Fibroblast of lung (primary cell): ENCODE data around the gene EBLN2. TPM values are rescaled to one million over a fixed set of nuclear protein-coding genes. Genes with fewer than 3 reads are reported as not detected.

Source experiments
- DNase-seq, 2 donors: peaks; one replicate each; pipeline versions ENCODE4 v3.0.0 to v3.0.0-alpha.2; 2010; ENCODE audit warnings: low read depth in 2 of 2
- H2AFZ ChIP-seq: 2 replicates; pipeline ENCODE4 v1.5.1; 2012; ENCODE audit warnings: low read length, control low read depth, inconsistent platforms
- H3K27ac ChIP-seq: 2 replicates; pipeline ENCODE4 v1.5.1; 2011; ENCODE audit warnings: low read length, control low read depth; ENCODE audit not compliant: insufficient read depth
- H3K27me3 ChIP-seq: 2 replicates; pipeline ENCODE4 v1.5.1; 2011; ENCODE audit warnings: mild to moderate bottlenecking, low read length; ENCODE audit not compliant: control insufficient read depth, insufficient read depth
- H3K36me3 ChIP-seq: 2 replicates; pipeline ENCODE4 v1.5.1; 2011; ENCODE audit warnings: low read length; ENCODE audit not compliant: control insufficient read depth, insufficient read depth
- H3K4me1 ChIP-seq: 2 replicates; pipeline ENCODE4 v1.5.1; 2011; ENCODE audit warnings: low read length; ENCODE audit not compliant: control insufficient read depth, insufficient read depth; ENCODE audit errors: extremely low read depth
- H3K4me2 ChIP-seq: 2 replicates; pipeline ENCODE4 v1.5.1; 2011; ENCODE audit warnings: low read length, control low read depth; ENCODE audit not compliant: insufficient read depth; ENCODE audit errors: extremely low read depth
- H3K4me3 ChIP-seq, 4 experiments: fragments of 200-600 bp in 1 of 4; sonication (generic) in 1 of 4; replicated peaks in 1 of 4; 2 replicates each; pipeline ENCODE4 v1.5.1; 2011 to 2016; ENCODE audit warnings: low read length in 4 of 4, low read depth in 3 of 4, mild to moderate bottlenecking in 3 of 4, control low read depth in 2 of 4, inconsistent platforms in 1 of 4, mixed read lengths in 1 of 4; ENCODE audit not compliant: insufficient read depth in 1 of 4; ENCODE audit errors: control extremely low read depth in 1 of 4
- H3K79me2 ChIP-seq: 2 replicates; pipeline ENCODE4 v1.5.1; 2012; ENCODE audit warnings: mild to moderate bottlenecking, low read length, inconsistent platforms; ENCODE audit not compliant: control insufficient read depth, insufficient read depth
- H3K9ac ChIP-seq: 2 replicates; pipeline ENCODE4 v1.5.1; 2011; ENCODE audit warnings: mild to moderate bottlenecking, low read length, control low read depth; ENCODE audit not compliant: insufficient read depth
- H3K9me3 ChIP-seq: 2 replicates; pipeline ENCODE4 v1.5.1; 2012; ENCODE audit warnings: low read depth, low read length; ENCODE audit not compliant: control insufficient read depth, insufficient read depth
- H4K20me1 ChIP-seq: 2 replicates; pipeline ENCODE4 v1.5.1; 2011; ENCODE audit warnings: low read length; ENCODE audit not compliant: control insufficient read depth, insufficient read depth; ENCODE audit errors: extremely low read depth
- EZH2 ChIP-seq: IDR thresholded peaks from 2 replicates; pipeline ENCODE4 v1.5.1; 2012; ENCODE audit warnings: low read length, control low read depth, mild to moderate bottlenecking; ENCODE audit errors: missing control alignments
- polyA plus RNA-seq, 2 donors: library from polyadenylated mRNA; depleted of rRNA in 1 of 2; stranded (reverse) in 1 of 2; unstranded in 1 of 2; fragments of >200 nt; gene quantifications; 2 replicates each; pipeline ENCODE4 v1.2.1, GENCODE V29; 2011 to 2012; ENCODE audit warnings: missing spikeins in 1 of 2
- total RNA-seq: library from RNA; depleted of rRNA; stranded (reverse); fragments of >200 nt; gene quantifications from 2 replicates; pipeline ENCODE4 v1.2.1, GENCODE V29; 2014
- TF ChIP-seq, protein P1 (sequence below), 2 donors: IDR thresholded peaks in 1 of 2; conservative IDR thresholded peaks in 1 of 2; 1 replicate in 1 of 2; 2 replicates in 1 of 2; pipeline ENCODE4 v1.5.1; 2011 to 2012; ENCODE audit warnings: low read length in 2 of 2, control low read depth in 1 of 2, inconsistent platforms in 1 of 2, low read depth in 1 of 2, mild to moderate bottlenecking in 1 of 2

EBLN2 gene
- total and polyA plus RNA-seq, 2 donors (not counting 1 experiment from before 2014, with no cell fraction given): 0.87 to 3.0 TPM

DNA sequence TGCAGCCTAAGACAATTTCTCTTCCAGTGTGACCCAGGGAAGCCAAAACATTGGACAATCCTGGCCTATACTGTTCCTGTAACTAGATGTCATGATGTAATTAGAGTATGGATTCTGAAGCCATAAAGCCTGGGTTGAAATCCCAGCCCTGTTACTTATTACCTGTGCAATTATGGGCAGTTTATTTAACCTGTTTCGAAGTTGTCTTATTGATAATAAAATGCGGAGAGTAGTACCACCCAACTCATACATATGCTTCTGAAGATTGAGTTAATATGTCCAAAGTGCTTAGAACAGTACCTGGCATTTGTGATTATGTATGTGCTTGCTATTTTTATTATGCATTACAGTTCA, 34.7 kb upstream of the EBLN2 start:
- peaks cover 6% of the 10 kb centered on the region for H3K4me1 ChIP-seq
- no peak overlapping the region for H3K4me2 ChIP-seq
- H4K20me1 ChIP-seq: no peaks in the 10 kb centered on the region
- peaks cover 92% of the 10 kb centered on the region for H3K79me2 ChIP-seq
- no peaks in the 10 kb centered on the region for H3K9me3 ChIP-seq
- H3K27me3 ChIP-seq: no peaks in the 10 kb centered on the region
- TF ChIP-seq, protein P1, sequence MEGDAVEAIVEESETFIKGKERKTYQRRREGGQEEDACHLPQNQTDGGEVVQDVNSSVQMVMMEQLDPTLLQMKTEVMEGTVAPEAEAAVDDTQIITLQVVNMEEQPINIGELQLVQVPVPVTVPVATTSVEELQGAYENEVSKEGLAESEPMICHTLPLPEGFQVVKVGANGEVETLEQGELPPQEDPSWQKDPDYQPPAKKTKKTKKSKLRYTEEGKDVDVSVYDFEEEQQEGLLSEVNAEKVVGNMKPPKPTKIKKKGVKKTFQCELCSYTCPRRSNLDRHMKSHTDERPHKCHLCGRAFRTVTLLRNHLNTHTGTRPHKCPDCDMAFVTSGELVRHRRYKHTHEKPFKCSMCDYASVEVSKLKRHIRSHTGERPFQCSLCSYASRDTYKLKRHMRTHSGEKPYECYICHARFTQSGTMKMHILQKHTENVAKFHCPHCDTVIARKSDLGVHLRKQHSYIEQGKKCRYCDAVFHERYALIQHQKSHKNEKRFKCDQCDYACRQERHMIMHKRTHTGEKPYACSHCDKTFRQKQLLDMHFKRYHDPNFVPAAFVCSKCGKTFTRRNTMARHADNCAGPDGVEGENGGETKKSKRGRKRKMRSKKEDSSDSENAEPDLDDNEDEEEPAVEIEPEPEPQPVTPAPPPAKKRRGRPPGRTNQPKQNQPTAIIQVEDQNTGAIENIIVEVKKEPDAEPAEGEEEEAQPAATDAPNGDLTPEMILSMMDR (conservative IDR thresholded peaks at IDR 0.05 in 1 of 2, IDR thresholded peaks at IDR 0.05 in 1 of 2; ENCODE audit: low read depth in 1 of 2, low read length in 2 of 2): no peak
- TF ChIP-seq EZH2: no peak
- no peaks in the 10 kb centered on the region for H3K36me3 ChIP-seq
- no peak overlapping the region for H3K9ac ChIP-seq
- H3K27ac ChIP-seq: no peak overlapping the region
- no peak overlapping the region for H2AFZ ChIP-seq
- DNase-seq: no peak
- no peak overlapping the region for H3K4me3 ChIP-seq

DNA sequence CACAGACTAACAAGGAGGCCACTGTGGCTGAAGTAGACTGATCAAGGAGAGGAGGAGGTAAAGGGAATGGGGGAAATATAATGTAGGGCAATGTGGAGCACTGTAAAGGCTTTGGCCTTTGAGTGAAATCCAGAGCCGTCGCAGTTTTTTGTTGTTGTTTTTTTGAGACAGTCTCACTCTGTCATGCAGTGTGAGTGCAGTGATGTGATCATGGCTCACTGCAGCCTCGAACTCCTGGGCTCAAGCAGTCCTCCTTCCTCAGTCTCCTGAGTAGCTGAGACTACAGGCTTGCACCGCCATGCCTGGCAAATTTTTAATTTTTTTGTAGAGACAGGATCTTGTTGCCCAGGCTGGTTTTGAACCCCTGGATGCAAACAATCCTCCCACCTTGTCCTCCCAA, 32.7 kb upstream of the EBLN2 start:
- no peak for TF ChIP-seq EZH2
- TF ChIP-seq, protein P1 (conservative IDR thresholded peaks at IDR 0.05 in 1 of 2, IDR thresholded peaks at IDR 0.05 in 1 of 2; ENCODE audit: low read depth in 1 of 2, low read length in 2 of 2): no peak
- no peak overlapping the region for H3K4me3 ChIP-seq
- H3K9ac ChIP-seq: no peak overlapping the region

DNA sequence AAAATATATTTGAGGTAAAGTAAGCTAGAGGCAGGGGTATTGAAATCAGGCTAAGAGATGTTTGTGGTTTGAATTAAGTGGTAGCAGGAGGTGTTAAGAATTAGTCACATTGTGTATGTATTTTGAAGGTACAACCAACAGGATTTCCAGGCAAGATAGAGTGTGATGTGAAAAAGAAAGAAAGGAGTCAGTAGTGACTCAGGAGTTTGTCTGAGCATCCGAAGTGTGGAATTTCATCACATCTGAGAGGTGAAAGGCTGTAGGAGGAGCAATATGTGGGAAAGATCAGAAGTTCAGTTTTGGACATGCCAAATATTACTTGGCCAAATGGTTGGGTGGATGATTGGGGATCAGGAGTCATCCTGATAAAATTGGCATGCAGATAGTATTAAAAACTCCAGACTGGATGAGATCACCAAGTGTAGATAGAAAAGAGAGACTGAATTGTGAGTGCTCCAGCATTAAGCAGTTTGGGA, 32.1 kb upstream of the EBLN2 start:
- Histone ChIP-seq H3K9me3 (no peaks in the 10 kb centered on the region), H3K27me3 (no peaks in the 10 kb centered on the region), H3K79me2 (peaks cover 90% of the 10 kb centered on the region), H2AFZ (no peak overlapping the region), H3K4me3 (no peak overlapping the region), H3K4me1 (peaks cover 6% of the 10 kb centered on the region), H3K9ac (no peak overlapping the region), H4K20me1 (no peaks in the 10 kb centered on the region), H3K36me3 (no peaks in the 10 kb centered on the region), H3K27ac (peak overlapping the region; percentile 15), H3K4me2 (peak overlapping the region; percentile 33)
- TF ChIP-seq, protein P1 (conservative IDR thresholded peaks at IDR 0.05 in 1 of 2, IDR thresholded peaks at IDR 0.05 in 1 of 2; ENCODE audit: low read depth in 1 of 2, low read length in 2 of 2): no peak
- no peak for TF ChIP-seq EZH2
- peak; percentile 84 to 96 for DNase-seq

More for the DNA sequence above, 32.7 kb upstream of the EBLN2 start:
- peak overlapping the region; percentile 33 for H3K4me2 ChIP-seq
- H4K20me1 ChIP-seq: no peaks in the 10 kb centered on the region
- H3K36me3 ChIP-seq: no peaks in the 10 kb centered on the region
- H3K27me3 ChIP-seq: no peaks in the 10 kb centered on the region
- no peaks in the 10 kb centered on the region for H3K9me3 ChIP-seq
- peak overlapping the region; percentile 15 for H3K27ac ChIP-seq
- no peak for DNase-seq
- peaks cover 89% of the 10 kb centered on the region for H3K79me2 ChIP-seq
- peaks cover 6% of the 10 kb centered on the region for H3K4me1 ChIP-seq
- H2AFZ ChIP-seq: no peak overlapping the region
